ENCODE data around the gene SAMD14.
A peak's percentile ranks its signal among the peaks of the same experiment; 100 is the strongest.

SAMD14 gene

GRCh38 chr17:50165066-50165465 is 35.1 kb upstream of the SAMD14 start:
- H3K4me1 ChIP-seq (ENCODE audit: control insufficient read depth, insufficient read depth, low read length): 0 out of 2 replicates have a peak, but pooled peaks cover 2% of the 10 kb centered on the region
- H3K27ac ChIP-seq (ENCODE audit: low read length): no peak overlapping the region
- WGBS (ENCODE audit: insufficient coverage, insufficient read length): no CpG with 5 or more reads among the region's 9 CpGs
- no peaks in the 10 kb centered on the region for H3K9me3 ChIP-seq (ENCODE audit: control insufficient read depth, insufficient read depth, low read length)
- H3K36me3 ChIP-seq (ENCODE audit: control insufficient read depth, insufficient read depth, low read length): no peaks in the 10 kb centered on the region
- H3K4me3 ChIP-seq (ENCODE audit: low read length): no peak overlapping the region
- no peak for DNase-seq (ENCODE audit: low read depth, low spot score)
- H3K27me3 ChIP-seq (ENCODE audit: control insufficient read depth, insufficient read depth, low read length): no peaks in the 10 kb centered on the region

DNA sequence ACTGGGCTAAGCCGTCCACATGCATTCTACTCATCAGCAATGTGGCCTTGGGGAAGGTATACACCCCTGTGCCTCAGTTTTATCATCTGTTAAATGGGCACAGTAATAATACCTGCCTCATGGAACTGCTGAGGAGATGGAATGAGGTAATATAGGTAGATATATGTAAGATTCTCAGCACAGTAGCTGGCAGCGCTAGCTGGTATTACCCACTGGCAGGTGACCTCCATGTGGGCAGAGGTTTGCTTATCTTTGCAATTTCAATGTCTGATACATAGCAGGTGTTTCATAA is 34.7 kb upstream of the SAMD14 start:
- no peak for DNase-seq (ENCODE audit: low read depth, low spot score)
- no peaks in the 10 kb centered on the region for H3K27me3 ChIP-seq (ENCODE audit: control insufficient read depth, insufficient read depth, low read length)
- no CpG with 5 or more reads among the region's 2 CpGs for WGBS (ENCODE audit: insufficient coverage, insufficient read length)

GRCh38 chr17:50163843-50164696 is 34.1 kb upstream of the SAMD14 start:
- 0 out of 2 replicates have a peak, but pooled peaks cover 2% of the 10 kb centered on the region for H3K4me1 ChIP-seq (ENCODE audit: control insufficient read depth, insufficient read depth, low read length)

More for the DNA sequence above, 34.7 kb upstream of the SAMD14 start:
- no peak overlapping the region for H3K4me3 ChIP-seq (ENCODE audit: low read length)
- no peaks in the 10 kb centered on the region for H3K36me3 ChIP-seq (ENCODE audit: control insufficient read depth, insufficient read depth, low read length)
- 0 out of 2 replicates have a peak, but pooled peaks cover 2% of the 10 kb centered on the region for H3K4me1 ChIP-seq (ENCODE audit: control insufficient read depth, insufficient read depth, low read length)
- no peak overlapping the region for H3K27ac ChIP-seq (ENCODE audit: low read length)
- no peaks in the 10 kb centered on the region for H3K9me3 ChIP-seq (ENCODE audit: control insufficient read depth, insufficient read depth, low read length)

DNA sequence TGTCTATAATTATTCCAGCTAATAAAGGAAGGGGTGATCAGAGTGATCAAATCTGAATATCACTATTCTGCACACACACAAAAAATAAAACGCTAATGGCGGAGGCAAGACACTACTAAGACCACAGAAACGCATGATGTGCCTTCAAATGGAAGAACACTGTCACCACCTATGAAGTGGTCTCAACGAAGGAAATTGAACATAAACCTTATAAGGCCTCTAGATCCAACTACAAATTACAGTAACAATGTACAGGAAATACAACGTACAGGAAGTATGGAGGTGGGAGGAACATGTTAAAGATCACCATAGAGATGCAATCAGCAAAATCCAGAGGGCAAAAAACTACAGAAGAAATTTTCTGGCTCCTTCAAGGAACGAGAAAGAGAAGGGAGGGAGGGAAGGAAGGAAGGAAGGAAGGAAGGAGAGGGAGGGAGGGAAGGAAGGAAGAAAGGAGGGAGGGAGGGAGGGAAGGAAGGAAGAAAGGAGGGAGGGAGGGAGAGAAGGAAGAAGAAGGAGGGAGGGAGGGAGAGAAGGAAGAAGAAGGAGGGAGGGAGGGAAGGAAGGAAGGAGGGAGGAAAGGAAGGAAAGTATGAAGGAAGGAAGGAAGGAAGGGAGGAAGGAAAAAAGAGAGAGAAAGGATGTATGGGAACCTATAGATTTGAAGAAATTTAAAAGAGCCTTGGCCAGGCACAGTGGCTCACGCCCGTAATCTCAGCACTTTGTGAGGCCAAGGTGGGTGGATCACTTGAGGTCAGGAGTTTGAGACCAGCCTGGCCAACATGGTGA is 32.7 kb upstream of the SAMD14 start:
- Histone ChIP-seq H3K9me3 (ENCODE audit: control insufficient read depth, insufficient read depth, low read length) (no peaks in the 10 kb centered on the region), H3K27me3 (ENCODE audit: control insufficient read depth, insufficient read depth, low read length) (no peaks in the 10 kb centered on the region), H3K36me3 (ENCODE audit: control insufficient read depth, insufficient read depth, low read length) (no peaks in the 10 kb centered on the region), H3K4me3 (ENCODE audit: low read length) (no peak overlapping the region), H3K27ac (ENCODE audit: low read length) (no peak overlapping the region), H3K4me1 (ENCODE audit: control insufficient read depth, insufficient read depth, low read length) (0 out of 2 replicates have a peak, but pooled peaks cover 1% of the 10 kb centered on the region)
- WGBS (ENCODE audit: insufficient coverage, insufficient read length): no CpG with 5 or more reads among the region's 8 CpGs
- DNase-seq (ENCODE audit: low read depth, low spot score): no peak

More at GRCh38 chr17:50163843-50164696, 34.1 kb upstream of the SAMD14 start:
- Histone ChIP-seq H3K27me3 (ENCODE audit: control insufficient read depth, insufficient read depth, low read length) (no peaks in the 10 kb centered on the region), H3K9me3 (ENCODE audit: control insufficient read depth, insufficient read depth, low read length) (no peaks in the 10 kb centered on the region), H3K4me3 (ENCODE audit: low read length) (no peak overlapping the region), H3K36me3 (ENCODE audit: control insufficient read depth, insufficient read depth, low read length) (no peaks in the 10 kb centered on the region), H3K27ac (ENCODE audit: low read length) (no peak overlapping the region)
- WGBS (ENCODE audit: insufficient coverage, insufficient read length): no CpG with 5 or more reads among the region's 11 CpGs
- no peak for DNase-seq (ENCODE audit: low read depth, low spot score)

DNA sequence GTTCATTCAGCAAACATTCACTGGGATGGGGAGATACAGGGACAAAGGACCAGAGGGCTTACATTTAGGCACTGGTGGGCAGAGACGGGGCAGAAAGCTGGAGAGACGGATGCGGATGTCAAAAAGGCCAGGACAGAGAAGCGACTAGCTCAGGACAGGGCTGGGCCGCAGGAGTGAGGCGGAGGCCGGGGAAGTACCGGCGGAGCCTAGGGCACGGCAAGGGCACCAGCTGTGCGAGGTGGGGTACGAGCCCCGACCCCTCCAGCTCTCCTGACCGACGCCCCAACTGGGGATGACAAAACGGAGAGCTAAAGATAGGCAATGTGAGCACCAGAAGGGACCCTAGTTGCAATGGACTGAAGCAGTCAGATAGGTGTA is 31.9 kb upstream of the SAMD14 start:
- no peaks in the 10 kb centered on the region for H3K9me3 ChIP-seq (ENCODE audit: control insufficient read depth, insufficient read depth, low read length)
- no peaks in the 10 kb centered on the region for H3K36me3 ChIP-seq (ENCODE audit: control insufficient read depth, insufficient read depth, low read length)
- H3K4me1 ChIP-seq (ENCODE audit: control insufficient read depth, insufficient read depth, low read length): no peaks in the 10 kb centered on the region
- peak overlapping the region; percentile 3; the same call in 1 of the 2 replicates for H3K4me3 ChIP-seq (ENCODE audit: low read length)
- no peak for DNase-seq (ENCODE audit: low read depth, low spot score)
- H3K27me3 ChIP-seq (ENCODE audit: control insufficient read depth, insufficient read depth, low read length): no peaks in the 10 kb centered on the region
- WGBS (ENCODE audit: insufficient coverage, insufficient read length): no CpG with 5 or more reads among the region's 16 CpGs
- no peak overlapping the region for H3K27ac ChIP-seq (ENCODE audit: low read length)

- Histone ChIP-seq H3K4me1 (ENCODE audit: control insufficient read depth, insufficient read depth, low read length) (no peaks in the 10 kb centered on the region), H3K9me3 (ENCODE audit: control insufficient read depth, insufficient read depth, low read length) (no peaks in the 10 kb centered on the region), H3K27ac (ENCODE audit: low read length) (no peak overlapping the region), H3K4me3 (ENCODE audit: low read length) (peak overlapping the region; percentile 23; the same call in 1 of the 2 replicates), H3K36me3 (ENCODE audit: control insufficient read depth, insufficient read depth, low read length) (no peaks in the 10 kb centered on the region), H3K27me3 (ENCODE audit: control insufficient read depth, insufficient read depth, low read length) (no peaks in the 10 kb centered on the region)
- WGBS (ENCODE audit: insufficient coverage, insufficient read length): no CpG with 5 or more reads among the region's 53 CpGs
- peak; percentile 99 for DNase-seq (ENCODE audit: low read depth, low spot score)
These were observed 31.3 kb upstream of the SAMD14 start for GRCh38 chr17:50161023-50161910.

- H3K27me3 ChIP-seq (ENCODE audit: control insufficient read depth, insufficient read depth, low read length): no peaks in the 10 kb centered on the region
- H3K27ac ChIP-seq (ENCODE audit: low read length): no peak overlapping the region
- no CpG with 5 or more reads among the region's 4 CpGs for WGBS (ENCODE audit: insufficient coverage, insufficient read length)
- H3K4me3 ChIP-seq (ENCODE audit: low read length): no peak overlapping the region
- H3K4me1 ChIP-seq (ENCODE audit: control insufficient read depth, insufficient read depth, low read length): peaks cover 1% of the 10 kb centered on the region; the same call in 1 of the 2 replicates
- no peaks in the 10 kb centered on the region for H3K9me3 ChIP-seq (ENCODE audit: control insufficient read depth, insufficient read depth, low read length)
- no peak for DNase-seq (ENCODE audit: low read depth, low spot score)
- no peaks in the 10 kb centered on the region for H3K36me3 ChIP-seq (ENCODE audit: control insufficient read depth, insufficient read depth, low read length)
These were observed 27.9 kb upstream of the SAMD14 start for GRCh38 chr17:50157891-50158290.

GRCh38 chr17:50155115-50155819 is 25.3 kb upstream of the SAMD14 start:
- DNase-seq (ENCODE audit: low read depth, low spot score): no peak
- Histone ChIP-seq H3K9me3 (ENCODE audit: control insufficient read depth, insufficient read depth, low read length) (no peaks in the 10 kb centered on the region), H3K4me3 (ENCODE audit: low read length) (no peak overlapping the region), H3K27ac (ENCODE audit: low read length) (no peak overlapping the region), H3K36me3 (ENCODE audit: control insufficient read depth, insufficient read depth, low read length) (no peaks in the 10 kb centered on the region), H3K4me1 (ENCODE audit: control insufficient read depth, insufficient read depth, low read length) (peaks cover 1% of the 10 kb centered on the region; the same call in 1 of the 2 replicates), H3K27me3 (ENCODE audit: control insufficient read depth, insufficient read depth, low read length) (no peaks in the 10 kb centered on the region; the same call in 1 of the 2 replicates)
- WGBS (ENCODE audit: insufficient coverage, insufficient read length): no CpG with 5 or more reads among the region's 8 CpGs

DNA sequence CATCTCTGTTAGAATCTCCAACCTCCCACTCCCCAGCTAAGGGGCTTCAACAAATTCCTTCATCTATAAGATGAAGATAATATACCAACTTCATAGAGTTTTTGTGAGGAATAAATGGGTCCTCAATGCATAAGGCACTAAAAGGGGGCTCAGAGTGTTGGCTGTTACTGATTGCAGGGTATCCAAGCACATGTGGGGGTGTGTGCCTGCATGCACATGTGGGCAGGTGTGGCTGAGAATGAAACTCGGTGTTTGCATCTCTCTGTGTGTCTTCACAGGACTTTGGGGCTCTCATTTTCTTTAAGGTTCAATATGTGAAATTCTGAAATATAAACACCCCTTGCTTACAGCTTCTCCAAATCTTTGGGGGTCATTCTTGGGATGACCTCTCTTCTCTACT is 24.6 kb upstream of the SAMD14 start:
- Histone ChIP-seq H3K4me3 (ENCODE audit: low read length) (no peak overlapping the region), H3K4me1 (ENCODE audit: control insufficient read depth, insufficient read depth, low read length) (peaks cover 2% of the 10 kb centered on the region; the same call in 1 of the 2 replicates), H3K27ac (ENCODE audit: low read length) (no peak overlapping the region), H3K36me3 (ENCODE audit: control insufficient read depth, insufficient read depth, low read length) (no peaks in the 10 kb centered on the region), H3K9me3 (ENCODE audit: control insufficient read depth, insufficient read depth, low read length) (no peaks in the 10 kb centered on the region), H3K27me3 (ENCODE audit: control insufficient read depth, insufficient read depth, low read length) (peaks cover 2% of the 10 kb centered on the region; the same call in 1 of the 2 replicates)
- no peak for DNase-seq (ENCODE audit: low read depth, low spot score)
- WGBS (ENCODE audit: insufficient coverage, insufficient read length): no CpG with 5 or more reads among the region's 1 CpG
